ENCODE data around the gene OSMR.

Gene OSMR

GRCh38 chr5:38809388-38810359, 36.1 kb upstream of the OSMR start:
- H3K4me1 ChIP-seq (ENCODE audit: insufficient read depth, low read length) = no peaks in the 10 kb centered on the region; the same call in 1 of the 2 replicates
- no peak overlapping the region for H3K4me3 ChIP-seq (ENCODE audit: low read length)

GRCh38 chr5:38814879-38815278, 30.9 kb upstream of the OSMR start:
- Histone ChIP-seq H3K9ac (ENCODE audit: low read depth, low read length) (no peak overlapping the region), H3K9me3 (ENCODE audit: insufficient read depth, low read depth, low read length) (no peaks in the 10 kb centered on the region)

More at GRCh38 chr5:38809388-38810359, 36.1 kb upstream of the OSMR start:
- Histone ChIP-seq H3K36me3 (ENCODE audit: insufficient read depth, low read depth, low read length) (no peaks in the 10 kb centered on the region), H3K9me3 (ENCODE audit: insufficient read depth, low read depth, low read length) (no peaks in the 10 kb centered on the region), H3K27me3 (ENCODE audit: insufficient read depth, low read length) (peaks cover 10% of the 10 kb centered on the region), H3K27ac (ENCODE audit: low read length) (no peak overlapping the region), H3K9ac (ENCODE audit: low read depth, low read length) (peak overlapping the region; percentile 49; the same call in 1 of the 2 replicates)

GRCh38 chr5:38816083-38817030, 29.5 kb upstream of the OSMR start:
- H3K9ac ChIP-seq (ENCODE audit: low read depth, low read length) = no peak overlapping the region

More at GRCh38 chr5:38814879-38815278, 30.9 kb upstream of the OSMR start:
- Histone ChIP-seq H3K4me3 (ENCODE audit: low read length) (no peak overlapping the region), H3K36me3 (ENCODE audit: insufficient read depth, low read depth, low read length) (no peaks in the 10 kb centered on the region), H3K27ac (ENCODE audit: low read length) (no peak overlapping the region), H3K4me1 (ENCODE audit: insufficient read depth, low read length) (no peaks in the 10 kb centered on the region; the same call in 1 of the 2 replicates), H3K27me3 (ENCODE audit: insufficient read depth, low read length) (no peaks in the 10 kb centered on the region)

GRCh38 chr5:38821679-38822078, 24.1 kb upstream of the OSMR start:
- H3K9me3 ChIP-seq (ENCODE audit: insufficient read depth, low read depth, low read length) = peaks cover 14% of the 10 kb centered on the region
- no peak overlapping the region for H3K27ac ChIP-seq (ENCODE audit: low read length)
- H3K4me1 ChIP-seq (ENCODE audit: insufficient read depth, low read length) = no peaks in the 10 kb centered on the region; the same call in 1 of the 2 replicates
- no peak overlapping the region for H3K4me3 ChIP-seq (ENCODE audit: low read length)
- no peaks in the 10 kb centered on the region for H3K27me3 ChIP-seq (ENCODE audit: insufficient read depth, low read length)
- H3K36me3 ChIP-seq (ENCODE audit: insufficient read depth, low read depth, low read length) = no peaks in the 10 kb centered on the region
- H3K9ac ChIP-seq (ENCODE audit: low read depth, low read length) = no peak overlapping the region

More at GRCh38 chr5:38816083-38817030, 29.5 kb upstream of the OSMR start:
- H3K4me1 ChIP-seq (ENCODE audit: insufficient read depth, low read length) = no peaks in the 10 kb centered on the region; the same call in 1 of the 2 replicates
- no peaks in the 10 kb centered on the region for H3K27me3 ChIP-seq (ENCODE audit: insufficient read depth, low read length)
- no peak overlapping the region for H3K27ac ChIP-seq (ENCODE audit: low read length)
- no peaks in the 10 kb centered on the region for H3K36me3 ChIP-seq (ENCODE audit: insufficient read depth, low read depth, low read length)
- no peaks in the 10 kb centered on the region for H3K9me3 ChIP-seq (ENCODE audit: insufficient read depth, low read depth, low read length)
- no peak overlapping the region for H3K4me3 ChIP-seq (ENCODE audit: low read length)

GRCh38 chr5:38823503-38823902, 22.3 kb upstream of the OSMR start:
- Histone ChIP-seq H3K4me1 (ENCODE audit: insufficient read depth, low read length) (no peaks in the 10 kb centered on the region), H3K27me3 (ENCODE audit: insufficient read depth, low read length) (no peaks in the 10 kb centered on the region), H3K27ac (ENCODE audit: low read length) (no peak overlapping the region), H3K9ac (ENCODE audit: low read depth, low read length) (no peak overlapping the region), H3K4me3 (ENCODE audit: low read length) (no peak overlapping the region), H3K9me3 (ENCODE audit: insufficient read depth, low read depth, low read length) (peaks cover 14% of the 10 kb centered on the region), H3K36me3 (ENCODE audit: insufficient read depth, low read depth, low read length) (no peaks in the 10 kb centered on the region)

- Histone ChIP-seq H3K27ac (ENCODE audit: low read length) (no peak overlapping the region), H3K9ac (ENCODE audit: low read depth, low read length) (no peak overlapping the region)
Measured at GRCh38 chr5:38824821-38825220, 21.0 kb upstream of the OSMR start.

GRCh38 chr5:38825494-38825893, 20.3 kb upstream of the OSMR start:
- Histone ChIP-seq H3K9ac (ENCODE audit: low read depth, low read length) (no peak overlapping the region), H3K27ac (ENCODE audit: low read length) (no peak overlapping the region), H3K27me3 (ENCODE audit: insufficient read depth, low read length) (no peaks in the 10 kb centered on the region), H3K9me3 (ENCODE audit: insufficient read depth, low read depth, low read length) (peaks cover 14% of the 10 kb centered on the region), H3K4me1 (ENCODE audit: insufficient read depth, low read length) (no peaks in the 10 kb centered on the region), H3K36me3 (ENCODE audit: insufficient read depth, low read depth, low read length) (no peaks in the 10 kb centered on the region), H3K4me3 (ENCODE audit: low read length) (no peak overlapping the region)

More at GRCh38 chr5:38824821-38825220, 21.0 kb upstream of the OSMR start:
- Histone ChIP-seq H3K36me3 (ENCODE audit: insufficient read depth, low read depth, low read length) (no peaks in the 10 kb centered on the region), H3K4me3 (ENCODE audit: low read length) (no peak overlapping the region), H3K9me3 (ENCODE audit: insufficient read depth, low read depth, low read length) (peaks cover 14% of the 10 kb centered on the region), H3K27me3 (ENCODE audit: insufficient read depth, low read length) (no peaks in the 10 kb centered on the region), H3K4me1 (ENCODE audit: insufficient read depth, low read length) (no peaks in the 10 kb centered on the region)

- no peak overlapping the region for H3K9ac ChIP-seq (ENCODE audit: low read depth, low read length)
- peaks cover 9% of the 10 kb centered on the region for H3K9me3 ChIP-seq (ENCODE audit: insufficient read depth, low read depth, low read length)
- H3K27me3 ChIP-seq (ENCODE audit: insufficient read depth, low read length) = no peaks in the 10 kb centered on the region
- no peak overlapping the region for H3K27ac ChIP-seq (ENCODE audit: low read length)
- no peak overlapping the region for H3K4me3 ChIP-seq (ENCODE audit: low read length)
- H3K36me3 ChIP-seq (ENCODE audit: insufficient read depth, low read depth, low read length) = no peaks in the 10 kb centered on the region
- H3K4me1 ChIP-seq (ENCODE audit: insufficient read depth, low read length) = no peaks in the 10 kb centered on the region
Measured at GRCh38 chr5:38827525-38827924, 18.3 kb upstream of the OSMR start.

- H3K9me3 ChIP-seq (ENCODE audit: insufficient read depth, low read depth, low read length) = no peaks in the 10 kb centered on the region
- H3K36me3 ChIP-seq (ENCODE audit: insufficient read depth, low read depth, low read length) = no peaks in the 10 kb centered on the region
- H3K27ac ChIP-seq (ENCODE audit: low read length) = no peak overlapping the region
- H3K4me1 ChIP-seq (ENCODE audit: insufficient read depth, low read length) = no peaks in the 10 kb centered on the region
- no peaks in the 10 kb centered on the region for H3K27me3 ChIP-seq (ENCODE audit: insufficient read depth, low read length)
- no peak overlapping the region for H3K4me3 ChIP-seq (ENCODE audit: low read length)
- H3K9ac ChIP-seq (ENCODE audit: low read depth, low read length) = no peak overlapping the region
Measured at GRCh38 chr5:38830521-38831051, 15.2 kb upstream of the OSMR start.

GRCh38 chr5:38831117-38831516, 14.7 kb upstream of the OSMR start:
- no peaks in the 10 kb centered on the region for H3K4me1 ChIP-seq (ENCODE audit: insufficient read depth, low read length)
- no peaks in the 10 kb centered on the region for H3K36me3 ChIP-seq (ENCODE audit: insufficient read depth, low read depth, low read length)
- no peak overlapping the region for H3K4me3 ChIP-seq (ENCODE audit: low read length)
- no peak overlapping the region for H3K9ac ChIP-seq (ENCODE audit: low read depth, low read length)
- no peak overlapping the region for H3K27ac ChIP-seq (ENCODE audit: low read length)
- H3K9me3 ChIP-seq (ENCODE audit: insufficient read depth, low read depth, low read length) = no peaks in the 10 kb centered on the region
- no peaks in the 10 kb centered on the region for H3K27me3 ChIP-seq (ENCODE audit: insufficient read depth, low read length)

GRCh38 chr5:38831909-38832308, 13.9 kb upstream of the OSMR start:
- no peak overlapping the region for H3K4me3 ChIP-seq (ENCODE audit: low read length)
- no peak overlapping the region for H3K27ac ChIP-seq (ENCODE audit: low read length)
- H3K9me3 ChIP-seq (ENCODE audit: insufficient read depth, low read depth, low read length) = no peaks in the 10 kb centered on the region
- no peak overlapping the region for H3K9ac ChIP-seq (ENCODE audit: low read depth, low read length)
- H3K36me3 ChIP-seq (ENCODE audit: insufficient read depth, low read depth, low read length) = no peaks in the 10 kb centered on the region
- no peaks in the 10 kb centered on the region for H3K27me3 ChIP-seq (ENCODE audit: insufficient read depth, low read length)
- H3K4me1 ChIP-seq (ENCODE audit: insufficient read depth, low read length) = no peaks in the 10 kb centered on the region
